ENCODE results near the gene CUX1.
"Not testable (repeated sequence)": the region's sequence is repeated elsewhere in the genome, so short reads cannot be mapped to it uniquely, and the experiment has no call there.

CUX1 gene

GRCh38 chr7:102170393-102170970 lies 353.1 kb downstream of the CUX1 start:
- DNase-seq = no peak

GRCh38 chr7:102173669-102174068 lies 356.2 kb downstream of the CUX1 start:
- no peak for DNase-seq

- DNase-seq = no peak
These were observed 358.2 kb downstream of the CUX1 start for GRCh38 chr7:102175423-102176170.

- no peak for DNase-seq
These were observed 361.0 kb downstream of the CUX1 start for GRCh38 chr7:102178410-102178809.

- DNase-seq = no peak
These were observed 363.3 kb downstream of the CUX1 start for GRCh38 chr7:102180727-102181126.

- no peak for DNase-seq
These were observed 364.1 kb downstream of the CUX1 start for GRCh38 chr7:102181517-102181916.

- no peak for DNase-seq
These were observed 364.6 kb downstream of the CUX1 start for GRCh38 chr7:102182016-102182415.

- DNase-seq = not testable (repeated sequence)
These were observed 366.4 kb downstream of the CUX1 start for GRCh38 chr7:102183848-102184247.

GRCh38 chr7:102184303-102184702 lies 366.9 kb downstream of the CUX1 start:
- DNase-seq = no peak

- DNase-seq = no peak
These were observed 368.4 kb downstream of the CUX1 start for GRCh38 chr7:102185796-102186195.

- DNase-seq = no peak
These were observed 368.9 kb downstream of the CUX1 start for GRCh38 chr7:102186306-102186705.

- DNase-seq = no peak
These were observed 371.3 kb downstream of the CUX1 start for GRCh38 chr7:102188746-102189145.

- no peak for DNase-seq
These were observed 372.3 kb downstream of the CUX1 start for GRCh38 chr7:102189756-102190155.

- DNase-seq = no peak
These were observed 373.4 kb downstream of the CUX1 start for GRCh38 chr7:102190776-102191350.

GRCh38 chr7:102191556-102192379 lies 374.3 kb downstream of the CUX1 start:
- DNase-seq = no peak

- DNase-seq = no peak
These were observed 375.4 kb downstream of the CUX1 start for GRCh38 chr7:102192790-102193189.

- DNase-seq = no peak
These were observed 376.4 kb downstream of the CUX1 start for GRCh38 chr7:102193806-102194205.

- no peak for DNase-seq
These were observed 377.9 kb downstream of the CUX1 start for GRCh38 chr7:102195361-102195760.

GRCh38 chr7:102196028-102196427 lies 378.6 kb downstream of the CUX1 start:
- DNase-seq = no peak

GRCh38 chr7:102197161-102197560 lies 379.7 kb downstream of the CUX1 start:
- DNase-seq = no peak

- no peak for DNase-seq
These were observed 380.2 kb downstream of the CUX1 start for GRCh38 chr7:102197599-102197998.

- no peak for DNase-seq
These were observed 381.1 kb downstream of the CUX1 start for GRCh38 chr7:102198417-102198956.

GRCh38 chr7:102201576-102201975 lies 384.1 kb downstream of the CUX1 start:
- no peak for DNase-seq
